ENCODE measurements around the gene DAGLA.

DAGLA gene

DNA sequence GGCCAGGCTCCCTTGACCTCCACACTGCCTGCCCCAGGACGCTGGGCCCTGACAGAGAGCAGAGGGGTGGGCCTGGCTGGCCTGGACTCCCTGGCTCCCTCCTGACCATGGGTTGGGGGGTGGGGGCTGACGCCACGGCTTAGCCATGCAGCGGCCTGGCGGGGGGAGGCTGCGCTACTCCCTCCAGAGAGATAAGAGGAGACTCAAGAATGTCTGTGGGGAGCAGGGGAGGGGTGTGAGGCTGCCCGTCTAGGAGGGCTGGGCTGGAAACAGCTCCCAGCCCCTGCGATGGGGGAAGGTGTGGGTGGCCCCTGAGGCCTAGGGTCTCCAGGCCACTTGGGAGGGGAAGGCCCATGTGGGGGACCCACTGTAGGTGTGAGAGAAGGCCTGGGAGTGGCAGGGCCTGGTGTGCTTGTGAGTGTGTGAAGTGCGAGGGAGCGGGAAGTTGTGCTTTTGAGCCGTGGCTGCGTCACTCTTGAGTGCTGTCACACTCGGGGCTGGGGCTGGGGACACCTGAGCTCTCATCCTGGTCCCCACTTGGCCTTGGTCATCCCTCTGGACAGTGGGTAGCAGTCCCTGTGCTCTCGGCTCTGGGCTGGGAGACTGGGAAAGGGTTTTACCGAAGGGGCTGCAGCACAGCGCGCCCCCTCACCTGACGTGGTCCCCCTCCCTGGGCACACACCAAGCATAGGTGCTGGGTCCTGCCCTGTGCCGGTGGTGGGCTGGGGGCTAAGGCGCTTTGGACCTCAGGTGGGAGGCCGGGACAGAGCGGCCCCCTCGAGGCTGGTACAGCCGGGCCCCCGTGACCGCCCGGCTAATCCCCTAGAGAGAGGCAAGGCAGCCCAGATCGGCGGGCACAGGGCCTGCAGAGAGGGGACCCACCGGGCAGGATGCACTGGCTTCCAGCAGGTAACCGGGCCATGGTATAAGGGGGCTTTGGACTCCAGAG lies 74.6 kb downstream of the DAGLA start:
- in situ Hi-C loops (cut with HindIII; ENCODE audit: low pct_unique_long_range_greater_than_20kb, low sequenced_read_pairs), result no loop called here
- no peak for DNase-seq (ENCODE audit: low read depth in 1 of 2, low spot score in 1 of 2)
- no peak for TF ChIP-seq JUND (IDR thresholded peaks at IDR 0.05; ENCODE audit: low read depth)

DNA sequence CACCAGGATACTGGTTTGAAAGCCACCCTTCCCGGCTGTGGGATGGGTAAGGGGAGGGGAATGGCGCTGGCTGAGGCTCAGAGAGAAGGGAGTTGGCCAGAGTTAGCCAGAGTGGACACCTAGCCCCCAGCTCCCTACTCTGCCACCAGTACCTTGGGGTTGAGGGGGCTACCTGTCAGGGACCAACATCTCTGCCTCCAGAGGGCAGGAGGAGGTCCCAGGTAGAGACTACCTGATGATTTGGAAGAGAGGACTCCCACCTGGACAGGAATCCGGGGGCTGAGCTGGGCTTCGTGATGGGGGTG lies 75.9 kb downstream of the DAGLA start:
- in situ Hi-C loops (cut with HindIII; ENCODE audit: low pct_unique_long_range_greater_than_20kb, low sequenced_read_pairs), result no loop called here
- no peak for DNase-seq (ENCODE audit: low read depth in 1 of 2, low spot score in 1 of 2)
- no peak for TF ChIP-seq JUND (IDR thresholded peaks at IDR 0.05; ENCODE audit: low read depth)

DNA sequence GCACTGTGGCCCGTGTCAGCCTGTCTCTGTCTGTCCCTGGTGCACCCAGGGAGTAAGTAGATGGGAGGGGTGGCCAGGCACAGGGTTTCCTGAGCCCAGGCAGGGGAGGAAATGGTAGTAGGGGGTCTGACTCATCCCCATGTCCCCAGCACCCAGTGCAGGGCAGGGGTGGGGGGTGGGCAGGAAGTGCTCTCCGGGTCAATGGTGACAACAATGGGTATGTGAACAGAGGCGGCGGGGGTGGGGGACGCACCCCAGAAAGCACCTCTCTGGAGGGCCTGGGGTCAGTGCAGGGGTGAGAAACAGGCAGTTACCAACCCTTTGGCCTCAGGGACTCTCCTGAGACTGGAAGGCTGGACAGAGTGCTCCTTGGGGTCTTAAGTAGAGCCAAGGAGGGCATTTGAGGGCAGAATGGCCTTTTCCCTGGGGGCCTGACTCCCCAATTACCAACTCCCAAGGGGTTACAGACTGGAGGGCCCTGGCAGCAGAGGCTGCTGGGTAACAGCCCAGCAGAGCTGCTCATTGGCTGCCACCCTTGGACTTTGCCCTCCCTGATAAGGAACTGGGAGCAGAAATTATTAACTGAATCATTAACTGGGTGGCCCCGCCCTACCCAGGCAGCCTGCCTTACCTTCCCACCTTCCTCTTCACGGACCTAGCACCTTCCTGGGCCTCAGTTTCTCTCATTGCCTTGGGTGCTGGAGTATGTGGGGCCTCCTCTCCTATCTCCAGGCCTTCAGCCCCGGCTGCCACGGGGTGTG lies 76.4 kb downstream of the DAGLA start:
- TF ChIP-seq JUND (IDR thresholded peaks at IDR 0.05; ENCODE audit: low read depth), result no peak
- no peak for DNase-seq (ENCODE audit: low read depth in 1 of 2, low spot score in 1 of 2)
- in situ Hi-C loops (cut with HindIII; ENCODE audit: low pct_unique_long_range_greater_than_20kb, low sequenced_read_pairs), result no loop called here

DNA sequence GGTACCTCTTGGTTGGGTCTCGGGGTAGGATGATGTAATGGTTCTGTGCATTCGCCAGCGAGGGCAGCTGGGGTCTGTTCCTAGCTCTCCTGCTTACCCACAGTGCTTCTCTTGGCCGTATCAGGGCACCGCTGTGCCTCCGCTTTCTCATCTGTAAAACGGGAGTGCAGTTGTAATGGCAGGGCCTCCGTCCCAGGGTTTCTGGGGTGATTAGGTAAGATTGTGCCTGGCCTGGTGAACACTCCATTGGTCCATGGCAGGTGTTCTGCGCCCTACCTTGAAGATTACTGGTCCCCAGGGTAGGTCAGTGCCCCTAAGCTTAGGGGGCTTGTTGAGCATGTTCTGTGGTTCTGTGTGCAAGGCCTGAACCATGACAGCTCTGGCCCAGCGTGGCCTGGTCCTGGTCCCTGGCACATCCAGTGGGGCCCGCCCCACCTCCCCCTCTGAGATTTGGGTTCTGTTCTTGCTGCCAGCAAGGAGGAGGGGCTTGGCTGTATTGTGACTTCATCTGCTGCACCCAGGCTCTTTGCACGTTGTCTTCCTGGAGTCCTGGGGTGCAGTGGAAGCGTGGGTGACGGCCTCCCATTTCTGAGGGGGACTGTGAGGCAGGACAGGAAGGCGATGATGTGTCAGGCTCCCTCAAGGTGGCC lies 77.1 kb downstream of the DAGLA start:
- TF ChIP-seq JUND (IDR thresholded peaks at IDR 0.05; ENCODE audit: low read depth), result no peak
- in situ Hi-C loops (cut with HindIII; ENCODE audit: low pct_unique_long_range_greater_than_20kb, low sequenced_read_pairs), result no loop called here
- DNase-seq (ENCODE audit: low read depth in 1 of 2, low spot score in 1 of 2), result no peak

DNA sequence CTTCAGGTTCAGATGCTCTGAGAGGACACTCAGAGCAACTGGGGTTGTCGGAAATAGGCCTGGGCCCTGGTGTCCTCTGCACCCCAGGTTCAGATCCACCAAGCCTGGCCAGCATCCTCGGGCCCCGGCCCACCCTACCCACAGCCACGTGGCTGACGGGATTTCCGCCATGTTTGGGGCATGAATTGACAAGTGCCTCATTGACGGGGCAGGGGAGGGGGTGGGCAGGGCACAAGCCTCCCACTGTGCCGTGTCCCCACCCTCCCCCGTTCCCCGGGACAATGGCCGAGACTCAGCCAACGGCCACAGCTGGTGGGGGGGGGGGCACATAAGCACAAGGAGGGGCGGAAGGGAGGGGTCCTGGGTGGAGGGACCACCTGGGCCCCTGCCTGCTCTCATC lies 80.8 kb downstream of the DAGLA start:
- DNase-seq (ENCODE audit: low read depth in 1 of 2, low spot score in 1 of 2), result no peak
- in situ Hi-C loops (cut with HindIII; ENCODE audit: low pct_unique_long_range_greater_than_20kb, low sequenced_read_pairs), result no loop called here
- no peak for TF ChIP-seq JUND (IDR thresholded peaks at IDR 0.05; ENCODE audit: low read depth)

DNA sequence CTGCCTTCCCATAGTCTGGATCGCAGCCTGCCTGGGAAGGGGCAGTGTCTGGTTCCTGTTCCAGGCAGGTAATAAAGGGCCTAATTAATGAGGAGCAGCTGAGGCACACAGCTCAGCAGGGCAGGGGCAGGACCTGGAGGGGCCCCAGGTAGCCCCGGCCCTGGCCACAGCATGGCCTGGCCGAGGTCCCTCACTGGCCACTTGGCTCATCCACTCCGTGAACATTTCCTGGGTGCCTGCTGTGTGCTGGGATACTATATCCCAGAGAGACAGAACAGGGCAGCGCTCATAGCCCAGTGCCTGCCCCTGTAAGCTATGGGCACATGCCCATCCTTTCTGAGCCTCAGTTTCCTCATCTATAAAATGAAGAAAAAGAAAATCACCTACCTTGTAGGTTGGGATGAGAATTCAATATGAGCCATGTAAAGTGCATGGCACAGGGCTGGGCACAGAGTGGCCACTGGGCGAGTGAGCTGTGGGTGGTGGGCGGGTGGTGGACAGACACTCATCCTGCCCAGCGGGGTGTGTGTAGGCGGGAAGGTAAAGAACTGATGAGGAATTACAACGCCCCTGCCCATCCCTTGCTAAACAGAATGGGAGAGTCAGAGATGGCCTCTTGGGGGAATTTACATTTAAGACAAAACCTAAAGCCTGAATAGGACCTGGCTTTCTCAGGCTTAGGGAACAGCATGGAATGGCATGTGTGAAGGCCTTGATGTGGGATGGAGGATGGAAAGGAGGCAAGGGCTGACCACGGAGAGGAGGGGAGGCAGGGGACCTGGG lies 81.4 kb downstream of the DAGLA start:
- TF ChIP-seq JUND (IDR thresholded peaks at IDR 0.05; ENCODE audit: low read depth), result no peak
- in situ Hi-C loops (cut with HindIII; ENCODE audit: low pct_unique_long_range_greater_than_20kb, low sequenced_read_pairs), result no loop called here

DNA sequence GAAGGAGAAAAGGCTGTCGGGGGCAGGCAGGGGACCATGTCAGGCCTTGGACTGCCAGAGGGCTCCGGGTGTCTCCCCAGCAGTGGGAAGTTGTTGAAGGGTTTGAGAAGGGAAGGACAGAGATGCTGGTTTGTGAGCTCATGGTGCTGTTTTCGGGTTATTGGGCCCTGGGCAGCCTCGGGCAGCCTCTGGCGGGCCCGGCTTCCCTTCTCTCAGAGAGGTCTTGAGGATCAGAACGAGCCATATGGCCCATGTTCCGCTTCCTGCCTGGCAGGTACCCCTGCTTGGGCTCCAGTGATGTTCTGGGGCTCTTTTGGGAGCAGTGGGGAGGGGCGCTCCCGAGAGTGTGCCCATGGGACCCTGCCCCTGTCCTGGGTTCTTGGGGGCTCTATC lies 82.0 kb downstream of the DAGLA start:
- DNase-seq (ENCODE audit: low read depth in 1 of 2, low spot score in 1 of 2), result no peak
- TF ChIP-seq JUND (IDR thresholded peaks at IDR 0.05; ENCODE audit: low read depth), result no peak
- in situ Hi-C loops (cut with HindIII; ENCODE audit: low pct_unique_long_range_greater_than_20kb, low sequenced_read_pairs), result no loop called here

More for the DNA sequence above, 81.4 kb downstream of the DAGLA start:
- DNase-seq (ENCODE audit: low read depth in 1 of 2, low spot score in 1 of 2), result no peak

DNA sequence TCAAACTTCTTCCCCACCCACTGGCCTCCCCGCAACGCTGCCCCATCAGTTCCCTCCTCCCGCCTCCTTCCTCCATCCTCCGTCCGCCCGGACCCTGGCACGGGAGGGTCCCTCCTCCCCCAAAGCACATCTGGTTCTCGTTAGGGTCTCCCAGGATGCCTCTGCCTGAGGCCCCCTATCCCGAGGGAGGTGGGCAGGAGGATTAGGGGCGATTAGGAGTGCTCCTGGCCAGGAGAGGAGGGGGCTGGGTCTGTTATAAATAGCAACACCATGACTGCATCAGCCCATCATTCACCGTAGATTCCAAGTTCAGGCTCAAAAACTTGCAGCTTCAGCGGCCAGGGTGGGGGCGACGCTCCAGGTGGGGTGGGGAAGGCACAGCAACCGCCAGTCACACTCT lies 82.6 kb downstream of the DAGLA start:
- in situ Hi-C loops (cut with HindIII; ENCODE audit: low pct_unique_long_range_greater_than_20kb, low sequenced_read_pairs), result no loop called here
- DNase-seq (ENCODE audit: low read depth in 1 of 2, low spot score in 1 of 2), result no peak
- TF ChIP-seq JUND (IDR thresholded peaks at IDR 0.05; ENCODE audit: low read depth), result no peak

DNA sequence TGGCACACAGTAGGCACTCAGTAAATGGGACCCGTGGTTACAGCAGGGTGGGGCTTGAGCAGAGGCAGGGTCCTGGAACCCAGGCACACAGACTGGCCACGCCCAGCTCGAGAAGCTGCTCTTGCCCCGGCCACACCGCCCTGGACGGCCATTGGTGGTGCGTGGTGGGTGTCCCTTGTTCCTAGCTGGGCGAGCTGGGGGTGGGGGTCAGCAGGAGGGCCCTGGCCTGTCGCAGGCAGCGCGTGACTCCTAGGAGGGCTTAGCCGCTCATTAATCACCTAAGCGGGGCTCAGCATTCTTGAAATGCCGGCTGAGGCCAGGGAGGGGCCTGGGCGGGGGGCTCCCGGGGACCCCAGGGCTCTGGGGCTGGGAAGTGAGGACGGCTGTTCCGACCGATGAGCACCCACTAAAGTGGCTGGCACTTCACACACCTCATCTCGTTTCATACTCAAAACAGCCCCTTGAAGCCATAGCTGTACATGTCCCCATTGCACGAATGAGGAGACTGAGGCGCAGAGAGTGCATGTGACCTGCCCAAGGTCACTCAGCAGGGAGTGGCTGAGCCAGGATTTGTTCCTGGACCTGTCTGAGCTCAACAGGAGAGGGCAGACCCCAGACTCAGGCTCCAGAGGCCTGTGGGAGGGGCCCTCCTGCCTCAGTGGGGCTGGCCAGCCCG lies 83.9 kb downstream of the DAGLA start:
- TF ChIP-seq JUND (IDR thresholded peaks at IDR 0.05; ENCODE audit: low read depth), result no peak
- in situ Hi-C loops (cut with HindIII; ENCODE audit: low pct_unique_long_range_greater_than_20kb, low sequenced_read_pairs), result no loop called here
- DNase-seq (ENCODE audit: low read depth in 1 of 2, low spot score in 1 of 2), result no peak

DNA sequence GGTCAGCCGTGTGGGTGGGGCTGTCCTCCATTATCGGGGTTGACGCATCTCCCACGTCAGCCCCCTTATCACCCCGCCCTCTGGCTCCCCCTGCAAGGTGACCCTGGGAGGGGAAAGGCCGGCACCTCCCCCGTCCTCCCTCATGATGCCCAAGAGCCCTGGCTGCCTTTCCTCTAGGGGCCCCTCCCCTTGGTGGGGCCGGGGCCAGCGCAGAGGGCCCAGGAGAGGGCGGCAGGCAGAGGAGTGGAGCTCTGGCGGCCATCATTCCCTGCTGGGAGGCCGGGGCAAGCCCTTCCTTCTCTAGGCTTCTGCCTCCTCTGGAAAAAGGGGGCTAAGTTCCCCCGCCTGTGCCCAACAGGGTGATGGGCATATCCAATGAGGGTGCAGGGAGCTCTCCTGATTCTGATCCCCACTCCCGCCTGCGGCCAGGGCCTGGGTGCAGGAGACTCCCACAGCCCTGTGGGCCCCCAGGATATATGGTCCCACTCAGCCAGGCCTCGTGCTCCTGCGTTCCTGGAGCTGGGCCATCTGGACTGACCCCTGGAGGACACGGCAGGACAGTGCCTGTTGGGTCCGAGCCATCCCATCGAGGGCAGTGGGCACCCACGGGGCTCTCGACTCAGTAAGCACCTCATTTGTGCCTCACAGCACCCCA lies 84.5 kb downstream of the DAGLA start:
- TF ChIP-seq JUND (IDR thresholded peaks at IDR 0.05; ENCODE audit: low read depth), result no peak
- no peak for DNase-seq (ENCODE audit: low read depth in 1 of 2, low spot score in 1 of 2)
- in situ Hi-C loops (cut with HindIII; ENCODE audit: low pct_unique_long_range_greater_than_20kb, low sequenced_read_pairs), result no loop called here

DNA sequence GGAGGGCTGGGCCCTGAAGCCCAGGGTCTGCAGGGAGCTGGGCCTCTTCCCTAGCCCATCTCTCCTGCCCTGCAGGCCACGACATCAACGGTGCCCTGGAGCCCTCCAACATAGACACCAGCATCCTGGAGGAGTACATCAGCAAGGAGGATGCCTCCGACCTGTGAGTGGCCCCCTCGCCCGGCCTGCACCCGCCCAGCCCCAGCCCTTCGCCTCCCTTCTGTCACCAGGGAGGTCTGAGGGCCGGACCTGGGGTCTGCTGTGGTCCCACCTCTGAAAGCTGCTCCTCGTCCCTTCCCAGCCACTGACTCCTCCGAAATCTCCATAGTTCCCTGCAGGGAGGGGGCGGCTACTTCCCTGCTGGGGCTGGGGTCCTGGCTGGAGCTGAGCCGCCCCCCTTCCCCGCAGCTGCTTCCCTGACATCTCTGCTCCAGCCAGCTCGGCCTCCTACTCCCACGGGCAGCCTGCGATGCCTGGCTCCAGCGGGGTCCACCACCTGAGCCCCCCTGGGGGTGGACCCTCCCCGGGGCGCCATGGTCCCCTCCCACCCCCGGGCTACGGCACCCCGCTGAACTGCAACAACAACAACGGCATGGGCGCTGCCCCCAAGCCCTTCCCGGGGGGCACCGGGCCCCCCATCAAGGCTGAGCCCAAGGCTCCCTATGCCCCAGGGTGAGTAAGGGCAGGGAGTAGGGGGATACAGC lies 85.5 kb downstream of the DAGLA start:
- no peak for TF ChIP-seq JUND (IDR thresholded peaks at IDR 0.05; ENCODE audit: low read depth)
- in situ Hi-C loops (cut with HindIII; ENCODE audit: low pct_unique_long_range_greater_than_20kb, low sequenced_read_pairs), result no loop called here
- no peak for DNase-seq (ENCODE audit: low read depth in 1 of 2, low spot score in 1 of 2)

Measured in T47D (cell line).